ENCODE measurements around the gene SPON1.

- TF ChIP-seq CTCF (IDR thresholded peaks at IDR 0.05; ENCODE audit: low read length): no peak
- no peak for TF ChIP-seq EZH2 (IDR thresholded peaks at IDR 0.05; ENCODE audit: borderline replicate concordance, low read length)
These were observed 80.4 kb downstream of the SPON1 start for GRCh38 chr11:14042686-14043465.

Measured in OCI-LY1 (cell line).